ENCODE results near the gene TSSC4.

TSSC4 gene

DNA sequence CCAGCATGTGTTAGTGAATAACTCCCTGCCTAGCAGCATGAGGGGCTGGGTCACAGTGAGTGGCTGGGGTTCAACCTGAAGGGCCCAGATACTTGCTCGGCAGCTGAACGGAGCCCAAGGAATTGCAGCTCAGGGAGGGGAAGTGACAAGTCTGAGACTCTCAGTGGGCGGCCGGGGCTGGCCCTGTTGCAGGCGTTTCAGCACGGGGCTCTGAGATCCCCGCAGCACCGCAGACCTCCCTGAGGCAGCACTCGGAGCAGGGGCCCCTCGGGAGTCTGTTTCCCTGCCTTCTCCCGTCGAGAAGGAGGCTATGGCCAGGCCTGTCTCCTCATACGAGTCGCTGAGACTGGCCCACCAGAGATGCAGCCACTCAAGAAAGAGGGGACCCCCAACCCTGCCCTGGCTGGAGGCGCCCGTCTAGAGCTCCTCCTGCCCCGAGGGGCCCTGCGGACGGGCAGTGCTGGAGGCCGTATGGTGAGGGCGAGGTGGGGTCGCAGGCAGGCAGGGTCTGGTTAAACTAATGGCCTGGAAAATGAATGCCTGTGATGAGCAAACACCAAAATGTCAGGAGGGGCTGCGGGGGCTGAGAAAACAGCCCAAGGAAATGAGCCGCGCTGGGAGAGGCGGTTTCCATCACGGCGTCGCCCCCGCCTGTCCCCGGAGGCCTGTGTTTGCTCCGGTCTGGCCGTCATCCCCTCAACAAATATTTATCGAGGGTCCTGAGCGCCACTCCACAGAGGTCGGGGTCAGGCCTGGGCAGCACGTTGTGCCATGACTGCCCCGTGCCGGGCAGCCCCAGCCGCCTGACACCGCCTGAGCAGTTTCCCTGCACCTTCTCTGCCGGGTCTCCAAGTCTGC is 9.3 kb downstream of the TSSC4 start:
- DNase-seq (ENCODE audit: low read depth), result no peak
- no peak overlapping the region for H3K4me3 ChIP-seq (ENCODE audit: low read length)
- TF ChIP-seq, protein P1, sequence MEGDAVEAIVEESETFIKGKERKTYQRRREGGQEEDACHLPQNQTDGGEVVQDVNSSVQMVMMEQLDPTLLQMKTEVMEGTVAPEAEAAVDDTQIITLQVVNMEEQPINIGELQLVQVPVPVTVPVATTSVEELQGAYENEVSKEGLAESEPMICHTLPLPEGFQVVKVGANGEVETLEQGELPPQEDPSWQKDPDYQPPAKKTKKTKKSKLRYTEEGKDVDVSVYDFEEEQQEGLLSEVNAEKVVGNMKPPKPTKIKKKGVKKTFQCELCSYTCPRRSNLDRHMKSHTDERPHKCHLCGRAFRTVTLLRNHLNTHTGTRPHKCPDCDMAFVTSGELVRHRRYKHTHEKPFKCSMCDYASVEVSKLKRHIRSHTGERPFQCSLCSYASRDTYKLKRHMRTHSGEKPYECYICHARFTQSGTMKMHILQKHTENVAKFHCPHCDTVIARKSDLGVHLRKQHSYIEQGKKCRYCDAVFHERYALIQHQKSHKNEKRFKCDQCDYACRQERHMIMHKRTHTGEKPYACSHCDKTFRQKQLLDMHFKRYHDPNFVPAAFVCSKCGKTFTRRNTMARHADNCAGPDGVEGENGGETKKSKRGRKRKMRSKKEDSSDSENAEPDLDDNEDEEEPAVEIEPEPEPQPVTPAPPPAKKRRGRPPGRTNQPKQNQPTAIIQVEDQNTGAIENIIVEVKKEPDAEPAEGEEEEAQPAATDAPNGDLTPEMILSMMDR (conservative IDR thresholded peaks at IDR 0.05; ENCODE audit: low read length), result no peak

DNA sequence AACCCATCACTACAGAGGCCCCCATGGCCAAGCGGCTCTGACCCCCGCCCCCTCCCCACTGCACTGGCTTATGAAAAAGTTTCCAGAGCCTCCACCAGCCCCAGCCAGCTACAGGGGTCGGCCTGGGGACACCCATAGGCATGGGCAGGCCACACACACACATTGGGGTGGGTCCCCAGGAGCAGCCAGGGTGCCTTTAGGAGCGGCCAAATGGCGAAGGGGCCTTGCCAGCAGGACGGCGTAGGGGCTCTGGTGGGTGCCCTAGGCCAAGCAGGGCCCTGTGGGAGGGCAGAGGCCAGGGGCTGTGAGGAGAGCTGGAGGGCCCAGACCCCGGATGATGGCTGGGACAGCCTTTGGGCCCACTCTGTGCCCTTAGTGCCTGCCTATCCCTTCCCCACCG is 10.1 kb downstream of the TSSC4 start:
- H3K4me3 ChIP-seq (ENCODE audit: low read length), result no peak overlapping the region
- TF ChIP-seq, protein P1 (conservative IDR thresholded peaks at IDR 0.05; ENCODE audit: low read length), result no peak

DNA sequence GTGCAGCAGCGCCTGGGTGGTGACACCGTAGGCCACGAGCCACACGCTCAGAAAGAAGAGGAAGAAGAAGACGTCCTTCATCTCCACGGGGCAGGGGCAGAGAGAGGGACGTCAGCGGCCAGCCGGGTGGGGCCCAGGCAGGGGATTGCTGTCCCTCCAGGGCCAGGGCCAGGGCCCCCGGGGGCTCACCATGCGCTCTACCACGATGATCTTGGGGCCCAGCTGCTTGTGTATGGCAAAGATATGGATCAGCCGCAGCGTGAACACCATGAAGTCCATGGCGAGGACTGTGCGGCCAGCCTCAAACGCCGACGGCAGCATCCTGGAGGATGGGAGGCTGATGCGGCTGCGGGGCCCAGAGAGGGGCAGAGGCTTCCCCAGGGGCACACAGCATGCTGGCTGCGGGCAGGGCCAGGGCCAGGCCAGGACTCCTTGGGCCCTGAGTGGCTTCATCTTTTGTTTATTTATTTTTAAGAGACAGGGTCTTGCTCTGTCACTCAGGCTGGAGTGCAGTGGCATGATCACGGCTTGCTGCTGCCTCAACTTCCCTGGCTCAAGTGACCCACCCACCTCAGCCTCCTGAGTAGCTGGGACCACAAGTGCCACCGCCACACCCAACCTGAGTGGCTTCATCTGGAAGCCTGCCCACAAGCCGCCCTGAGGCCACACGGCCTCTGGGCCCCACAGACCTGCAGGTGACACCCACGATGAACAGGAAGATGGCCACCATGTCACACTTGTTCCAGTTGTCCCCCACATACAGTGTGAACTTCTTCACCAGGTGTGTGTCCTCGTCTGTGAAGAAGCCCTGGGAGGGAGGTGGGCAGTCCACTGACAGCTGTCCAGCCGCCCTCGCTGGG is 11.1 kb downstream of the TSSC4 start:
- TF ChIP-seq, protein P1 (conservative IDR thresholded peaks at IDR 0.05; ENCODE audit: low read length), result no peak
- no peak for DNase-seq (ENCODE audit: low read depth)
- no peak overlapping the region for H3K4me3 ChIP-seq (ENCODE audit: low read length)

More for the DNA sequence above, 10.1 kb downstream of the TSSC4 start:
- DNase-seq (ENCODE audit: low read depth), result no peak

DNA sequence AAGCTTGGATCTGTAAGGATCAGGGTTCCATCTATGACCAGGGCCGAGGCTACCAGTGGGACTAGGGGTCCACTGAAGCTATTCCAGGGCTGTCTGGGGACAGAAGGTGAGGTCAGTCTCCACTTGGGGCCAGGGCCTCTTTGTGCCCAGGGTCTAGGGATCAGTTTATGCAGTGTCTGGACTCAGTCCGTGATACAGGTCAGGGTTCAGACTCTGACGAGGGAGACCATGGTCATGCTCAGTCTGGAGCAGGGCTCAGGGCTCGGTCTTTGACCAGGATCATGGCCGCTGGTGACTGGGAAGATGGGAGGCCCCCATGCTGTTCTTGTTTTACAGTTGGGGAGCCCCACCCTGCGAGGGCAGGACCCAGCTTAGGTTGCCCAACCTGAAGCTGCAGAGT is 11.8 kb downstream of the TSSC4 start:
- DNase-seq (ENCODE audit: low read depth), result no peak
- TF ChIP-seq, protein P1 (conservative IDR thresholded peaks at IDR 0.05; ENCODE audit: low read length), result no peak
- no peak overlapping the region for H3K4me3 ChIP-seq (ENCODE audit: low read length)

DNA sequence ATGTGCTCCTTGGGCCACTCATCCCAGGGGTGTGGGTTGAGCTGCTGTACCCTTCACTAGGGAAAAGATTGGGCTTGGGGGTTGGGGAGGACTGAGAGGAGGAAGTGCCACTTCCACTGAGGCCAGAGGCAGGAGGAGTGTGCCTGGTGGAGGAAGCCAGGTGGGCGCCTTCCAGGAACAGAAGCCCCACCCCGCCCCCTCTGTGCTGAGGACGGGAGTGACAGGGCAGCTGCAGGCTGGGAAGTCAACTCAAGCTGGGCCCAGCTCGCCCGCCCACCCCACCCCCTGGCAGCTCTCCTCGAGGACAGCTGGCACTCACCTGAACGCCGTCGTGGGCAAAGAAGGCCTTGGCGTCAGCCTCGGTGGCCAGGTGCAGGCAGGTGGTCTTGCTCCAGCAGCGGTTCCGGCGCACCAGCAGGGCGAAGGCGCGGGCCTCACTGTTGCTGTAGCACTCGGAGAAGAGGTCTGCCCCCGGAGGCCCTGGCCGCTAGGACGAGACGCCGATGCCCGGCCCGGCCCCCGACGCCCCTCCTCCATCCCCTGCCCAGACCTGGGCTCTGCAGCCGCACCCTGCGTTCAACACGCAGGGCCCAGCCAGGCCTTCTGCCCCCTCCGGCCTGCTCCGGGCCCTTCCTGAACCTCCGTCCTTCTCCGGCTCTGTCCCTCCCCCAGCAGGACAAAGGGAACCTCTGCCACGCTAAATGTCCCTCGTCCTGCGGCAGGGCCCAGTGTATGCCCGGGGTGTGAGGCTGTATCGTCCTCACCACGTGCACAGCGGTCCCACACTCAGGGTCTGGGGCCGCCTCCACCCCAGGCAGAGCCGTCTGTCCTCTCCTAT is 13.4 kb downstream of the TSSC4 start:
- DNase-seq (ENCODE audit: low read depth), result no peak
- TF ChIP-seq, protein P1 (conservative IDR thresholded peaks at IDR 0.05; ENCODE audit: low read length), result no peak

DNA sequence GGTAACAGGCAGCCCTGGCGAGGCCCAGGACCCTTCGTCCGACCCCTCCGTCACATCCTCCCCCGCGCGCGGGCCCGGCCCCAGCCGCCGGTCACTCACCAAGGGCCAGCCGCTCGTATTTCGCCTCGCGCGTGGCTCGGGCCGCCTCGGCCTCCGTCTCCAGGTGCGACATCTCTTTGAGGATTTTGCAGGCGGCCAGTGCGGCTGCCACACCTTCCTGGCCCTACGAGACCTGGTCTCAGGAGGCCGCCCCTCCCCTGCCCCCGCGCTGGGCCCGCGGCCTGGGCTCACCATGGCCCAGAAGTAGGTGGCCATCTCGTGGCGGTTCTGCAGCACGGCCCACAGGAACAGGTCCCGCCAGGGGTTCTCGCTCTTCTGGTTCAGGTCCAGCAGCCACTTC is 14.1 kb downstream of the TSSC4 start:
- TF ChIP-seq, protein P1 (conservative IDR thresholded peaks at IDR 0.05; ENCODE audit: low read length), result no peak
- H3K4me3 ChIP-seq (ENCODE audit: low read length), result no peak overlapping the region
- DNase-seq (ENCODE audit: low read depth), result no peak

More for the DNA sequence above, 13.4 kb downstream of the TSSC4 start:
- H3K4me3 ChIP-seq (ENCODE audit: low read length), result no peak overlapping the region

All from AG10803 (cell line).